ENCODE results near the gene GPR180.
A peak's percentile ranks its signal among the peaks of the same experiment; 100 is the strongest.
"Not testable (repeated sequence)": the region's sequence is repeated elsewhere in the genome, so short reads cannot be mapped to it uniquely, and the experiment has no call there.

The GPR180 gene

GRCh38 chr13:94636942-94637578, 35.4 kb downstream of the GPR180 start:
- no peak overlapping the region for H3K4me3 ChIP-seq (ENCODE audit: low read depth, low read length)
- TF ChIP-seq, protein P1, sequence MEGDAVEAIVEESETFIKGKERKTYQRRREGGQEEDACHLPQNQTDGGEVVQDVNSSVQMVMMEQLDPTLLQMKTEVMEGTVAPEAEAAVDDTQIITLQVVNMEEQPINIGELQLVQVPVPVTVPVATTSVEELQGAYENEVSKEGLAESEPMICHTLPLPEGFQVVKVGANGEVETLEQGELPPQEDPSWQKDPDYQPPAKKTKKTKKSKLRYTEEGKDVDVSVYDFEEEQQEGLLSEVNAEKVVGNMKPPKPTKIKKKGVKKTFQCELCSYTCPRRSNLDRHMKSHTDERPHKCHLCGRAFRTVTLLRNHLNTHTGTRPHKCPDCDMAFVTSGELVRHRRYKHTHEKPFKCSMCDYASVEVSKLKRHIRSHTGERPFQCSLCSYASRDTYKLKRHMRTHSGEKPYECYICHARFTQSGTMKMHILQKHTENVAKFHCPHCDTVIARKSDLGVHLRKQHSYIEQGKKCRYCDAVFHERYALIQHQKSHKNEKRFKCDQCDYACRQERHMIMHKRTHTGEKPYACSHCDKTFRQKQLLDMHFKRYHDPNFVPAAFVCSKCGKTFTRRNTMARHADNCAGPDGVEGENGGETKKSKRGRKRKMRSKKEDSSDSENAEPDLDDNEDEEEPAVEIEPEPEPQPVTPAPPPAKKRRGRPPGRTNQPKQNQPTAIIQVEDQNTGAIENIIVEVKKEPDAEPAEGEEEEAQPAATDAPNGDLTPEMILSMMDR (IDR thresholded peaks at IDR 0.05; ENCODE audit: insufficient read depth, low read depth, low read length, missing control alignments): no peak

GRCh38 chr13:94637677-94638076, 36.0 kb downstream of the GPR180 start:
- H3K4me3 ChIP-seq (ENCODE audit: low read depth, low read length); DNase-seq (ENCODE audit: low read depth): not testable (repeated sequence)

More at GRCh38 chr13:94636942-94637578, 35.4 kb downstream of the GPR180 start:
- no peak for DNase-seq (ENCODE audit: low read depth)

- no peak for DNase-seq (ENCODE audit: low read depth)
- no peak overlapping the region for H3K4me3 ChIP-seq (ENCODE audit: low read depth, low read length)
- TF ChIP-seq, protein P1 (IDR thresholded peaks at IDR 0.05; ENCODE audit: insufficient read depth, low read depth, low read length, missing control alignments): no peak
These were observed 39.1 kb downstream of the GPR180 start for GRCh38 chr13:94640721-94641120.

DNA sequence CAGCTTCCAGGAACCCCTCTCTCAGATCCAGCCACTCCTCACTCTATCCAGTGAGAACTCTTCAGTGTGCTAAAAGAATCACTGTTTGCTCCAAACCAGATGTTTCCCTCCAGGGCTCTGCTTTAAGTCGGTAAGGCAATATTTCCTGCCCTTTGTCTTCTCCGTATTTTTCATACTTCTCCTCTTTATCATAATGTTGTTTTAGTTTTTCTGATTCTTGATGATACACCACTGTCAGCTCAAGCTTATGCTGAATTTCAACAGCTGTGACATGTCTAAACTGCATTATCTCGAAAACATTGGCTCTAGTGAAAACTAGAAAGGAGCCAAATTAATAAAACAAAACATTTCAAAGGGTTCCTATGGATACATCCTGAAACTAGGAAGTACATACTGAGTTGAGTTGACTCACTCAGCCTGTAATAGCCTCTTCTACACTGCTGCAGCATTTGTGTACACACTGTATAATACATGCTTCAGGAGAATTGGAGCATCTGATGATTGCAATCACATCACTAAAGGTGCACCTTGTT, 39.8 kb downstream of the GPR180 start:
- DNase-seq (ENCODE audit: low read depth): no peak
- no peak overlapping the region for H3K4me3 ChIP-seq (ENCODE audit: low read depth, low read length)
- TF ChIP-seq, protein P1 (IDR thresholded peaks at IDR 0.05; ENCODE audit: insufficient read depth, low read depth, low read length, missing control alignments): no peak

DNA sequence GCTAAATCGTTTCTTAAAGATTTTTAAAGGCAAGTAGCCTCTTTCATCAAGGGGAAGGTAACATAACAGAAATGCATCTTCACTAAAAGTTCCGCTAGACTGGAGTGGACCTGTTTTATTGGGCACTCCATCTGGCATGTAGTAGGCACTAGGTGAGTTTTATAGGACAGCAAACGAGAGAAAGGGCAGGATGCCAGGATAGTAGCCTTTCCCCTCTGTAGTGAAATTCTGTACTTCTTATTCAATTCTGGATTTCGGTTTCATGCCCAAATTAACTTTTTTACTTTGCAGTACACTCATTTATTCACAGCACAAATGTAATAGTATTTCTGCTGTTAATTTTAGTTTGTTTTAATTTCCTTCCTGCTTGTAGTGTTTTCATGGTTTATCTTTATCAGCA, 45.2 kb downstream of the GPR180 start:
- DNase-seq (ENCODE audit: low read depth): peak; percentile 66
- TF ChIP-seq, protein P1 (IDR thresholded peaks at IDR 0.05; ENCODE audit: insufficient read depth, low read depth, low read length, missing control alignments): no peak
- no peak overlapping the region for H3K4me3 ChIP-seq (ENCODE audit: low read depth, low read length)

DNA sequence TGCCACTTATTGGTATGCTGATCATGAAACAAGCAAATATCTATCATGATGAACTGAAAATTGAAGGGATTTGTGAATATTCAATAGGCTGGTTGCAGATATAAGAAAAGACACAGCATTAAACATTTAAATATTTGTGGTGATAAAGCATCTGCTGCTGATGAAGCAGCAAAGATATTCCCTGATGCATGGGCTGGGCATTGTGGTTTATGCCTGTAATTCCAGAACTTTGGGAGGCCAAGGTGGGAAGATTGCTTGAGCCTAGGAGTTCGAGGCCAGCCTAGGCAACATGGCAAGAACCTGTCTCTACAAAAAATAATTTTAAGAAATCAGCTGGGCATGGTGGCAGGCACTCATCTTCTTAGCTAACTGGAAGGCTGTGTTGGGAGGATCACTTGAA, 54.5 kb downstream of the GPR180 start:
- no peak overlapping the region for H3K4me3 ChIP-seq (ENCODE audit: low read depth, low read length)
- DNase-seq (ENCODE audit: low read depth): no peak
- TF ChIP-seq, protein P1 (IDR thresholded peaks at IDR 0.05; ENCODE audit: insufficient read depth, low read depth, low read length, missing control alignments): no peak

DNA sequence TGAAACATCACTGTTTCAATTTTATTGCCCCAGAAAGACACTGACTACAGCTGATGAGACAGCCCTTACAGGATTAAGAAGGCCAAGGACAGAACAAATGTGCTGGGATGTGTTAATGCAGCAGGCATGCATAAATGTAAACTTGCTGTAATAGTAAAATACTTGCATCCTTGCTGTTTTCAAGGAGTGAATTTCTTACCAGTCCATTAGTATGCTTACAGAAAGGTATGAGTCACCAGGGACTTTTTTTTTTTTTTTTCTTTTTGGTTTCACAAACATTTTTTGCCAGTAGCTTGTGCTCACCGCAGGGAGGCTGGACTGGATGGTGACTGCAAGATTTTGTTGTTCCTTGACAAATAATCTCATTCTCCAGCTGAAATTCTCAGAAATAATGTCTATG, 55.1 kb downstream of the GPR180 start:
- DNase-seq (ENCODE audit: low read depth): peak; percentile 58

More for the DNA sequence above, 55.1 kb downstream of the GPR180 start:
- no peak overlapping the region for H3K4me3 ChIP-seq (ENCODE audit: low read depth, low read length)
- TF ChIP-seq, protein P1 (IDR thresholded peaks at IDR 0.05; ENCODE audit: insufficient read depth, low read depth, low read length, missing control alignments): no peak

Data from GM12865 (cell line).